NCI-H2196 treated with DMSO at 0.1 percent for 48 hours (cell line): ENCODE results near the gene CBY3.
"Not testable (repeated sequence)": the region's sequence is repeated elsewhere in the genome, so short reads cannot be mapped to it uniquely, and the experiment has no call there.

ENCODE experiments used
- DNase-seq: peaks from one replicate; lab custom pipeline; 2025; ENCODE audit not compliant: unreplicated experiment; lab: John Stamatoyannopoulos, UW

Gene CBY3

DNA sequence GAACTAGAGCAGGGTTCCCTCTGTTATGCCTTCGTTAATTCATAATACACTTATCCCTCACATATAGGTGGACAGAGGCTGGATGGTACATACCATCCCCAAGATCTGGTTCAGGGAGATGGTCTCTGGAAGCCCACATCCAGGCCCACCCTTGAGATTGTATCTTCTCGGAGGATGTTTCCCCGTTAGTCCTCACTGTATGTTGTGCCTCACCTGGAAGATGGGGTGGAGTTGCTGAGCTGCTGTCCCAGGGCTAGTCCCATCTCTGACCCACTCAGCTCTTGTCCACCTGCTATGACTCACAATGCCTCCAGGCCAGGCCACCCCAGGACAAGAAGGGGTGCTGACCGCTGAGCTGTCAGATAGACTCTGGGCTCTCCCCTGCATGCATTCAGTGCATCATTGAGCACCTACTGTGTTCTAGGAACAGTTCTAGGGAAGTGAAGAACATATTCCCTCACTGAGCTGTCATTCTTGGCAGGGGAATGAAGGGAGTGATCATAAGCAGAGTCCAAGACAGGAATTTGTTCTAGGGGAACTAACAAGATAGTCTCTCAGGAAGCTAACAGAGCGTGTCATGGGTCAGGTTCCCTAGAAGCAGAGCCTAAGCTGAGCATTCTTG lies at the start of gene CBY3:
TSS of gene CBY3 (minus strand) at position 255 of the 622 bp plus-strand sequence. CDS start at position 139, 116 bp downstream.
- DNase-seq, result no peak

DNA sequence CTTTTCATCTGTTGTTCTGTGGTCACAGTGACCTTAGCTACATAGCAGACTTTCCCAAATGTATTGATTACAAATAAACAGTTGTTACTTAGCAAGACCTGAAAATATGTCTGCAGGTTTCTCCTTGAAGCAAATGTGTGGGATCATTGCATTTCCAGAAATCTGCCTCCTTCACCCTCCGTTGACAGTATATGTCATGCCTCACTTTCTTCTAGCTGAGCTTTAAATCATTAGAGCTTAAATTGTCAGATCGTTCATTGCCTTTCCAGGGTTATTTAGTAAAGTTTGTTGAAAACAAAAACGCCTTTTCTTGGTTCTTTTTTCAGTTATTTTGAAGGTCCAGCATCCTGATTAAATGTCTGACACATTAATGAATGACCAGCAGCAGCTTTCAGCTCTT lies 49.5 kb upstream of the CBY3 start:
- no peak for DNase-seq

DNA sequence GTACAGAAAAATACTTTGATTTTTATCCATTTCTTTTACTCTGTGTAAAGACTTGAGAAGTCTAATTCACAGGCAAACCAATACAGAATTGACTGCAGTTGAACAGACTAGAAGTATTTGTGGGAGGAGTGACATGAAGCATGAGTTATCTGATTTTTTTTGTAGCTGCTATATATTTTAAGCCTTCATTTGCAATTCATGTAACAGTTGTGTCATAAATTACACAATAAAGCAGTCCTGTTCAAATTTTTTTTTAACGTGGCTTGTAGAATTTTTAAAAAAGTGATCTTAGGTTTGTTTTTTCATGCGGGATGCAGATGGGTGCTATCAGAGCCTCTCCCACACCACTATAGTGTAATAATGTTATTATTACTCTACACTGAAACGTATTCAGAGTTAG lies 48.9 kb upstream of the CBY3 start:
- no peak for DNase-seq

DNA sequence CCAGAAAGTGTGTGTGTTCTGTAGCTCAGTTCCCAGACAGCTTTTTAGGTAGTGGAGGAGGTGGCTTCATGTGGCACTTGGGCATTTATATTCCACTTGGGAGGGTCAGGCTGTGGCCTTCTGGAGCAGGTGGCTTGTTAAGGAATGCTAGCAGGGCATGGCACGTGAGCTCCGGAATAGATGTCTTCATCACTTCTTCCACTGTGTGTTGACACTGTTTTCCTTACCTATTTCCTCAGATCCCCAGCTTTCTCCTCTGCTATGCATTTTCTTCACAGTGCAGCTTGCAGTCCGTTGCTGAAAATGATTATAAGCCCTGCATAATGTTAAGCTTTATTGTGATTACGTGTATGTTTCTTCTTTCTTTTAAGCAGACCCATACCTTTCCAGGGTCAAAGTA lies 48.5 kb upstream of the CBY3 start:
- no peak for DNase-seq

DNA sequence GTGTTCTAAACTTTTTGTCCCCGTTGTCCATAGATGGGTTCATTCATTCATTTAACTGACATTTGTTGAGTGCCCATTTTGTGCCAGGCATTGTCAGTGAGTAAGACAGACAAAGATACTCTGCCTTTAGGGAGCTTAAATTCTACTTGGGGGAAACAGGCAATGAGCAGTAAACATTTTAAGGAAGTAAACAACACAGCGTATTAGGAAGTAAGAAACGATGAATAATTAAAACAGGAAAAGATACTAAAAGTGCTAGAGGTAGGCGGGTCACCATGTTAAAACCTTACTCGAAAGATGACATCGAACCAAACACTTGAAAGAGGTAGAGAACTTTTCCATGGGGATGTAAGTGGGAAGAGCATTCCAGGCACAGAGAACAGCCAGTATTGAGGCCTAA lies 46.3 kb upstream of the CBY3 start:
- DNase-seq, result no peak

DNA sequence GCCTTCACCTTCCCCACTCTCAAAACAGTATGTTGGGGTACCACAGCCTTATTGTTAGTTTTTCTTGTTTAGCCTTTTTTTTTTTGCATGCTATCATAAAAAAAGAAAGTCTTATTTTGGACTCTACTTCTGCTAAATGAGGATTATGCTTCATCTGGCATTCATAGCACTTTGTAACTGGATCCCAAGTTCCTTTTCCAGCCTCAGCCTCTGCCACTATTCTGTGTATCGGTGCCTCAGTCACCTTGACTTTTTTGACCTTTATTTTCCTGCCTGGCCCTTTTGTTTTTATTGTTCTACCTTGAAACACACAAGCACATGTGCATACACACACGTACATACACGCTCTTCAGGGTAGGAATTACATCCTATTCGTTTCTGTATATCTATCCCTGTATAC lies 43.3 kb upstream of the CBY3 start:
- DNase-seq, result no peak

DNA sequence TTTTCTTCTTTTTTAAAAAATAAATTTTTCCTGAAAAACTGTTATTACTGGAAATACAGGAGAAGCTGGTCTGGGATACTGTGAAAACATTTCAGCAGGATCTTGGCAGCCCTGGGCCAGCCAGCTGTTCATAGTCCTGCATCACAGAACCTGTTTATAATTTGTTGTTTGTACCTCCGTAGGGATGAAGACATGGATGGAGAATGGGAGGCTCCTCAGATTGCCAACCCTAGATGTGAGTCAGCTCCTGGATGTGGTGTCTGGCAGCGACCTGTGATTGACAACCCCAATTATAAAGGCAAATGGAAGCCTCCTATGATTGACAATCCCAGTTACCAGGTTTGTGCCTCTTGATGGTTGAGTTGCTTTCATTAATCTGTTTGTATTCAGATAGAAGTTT lies 39.4 kb upstream of the CBY3 start:
- DNase-seq, result no peak

DNA sequence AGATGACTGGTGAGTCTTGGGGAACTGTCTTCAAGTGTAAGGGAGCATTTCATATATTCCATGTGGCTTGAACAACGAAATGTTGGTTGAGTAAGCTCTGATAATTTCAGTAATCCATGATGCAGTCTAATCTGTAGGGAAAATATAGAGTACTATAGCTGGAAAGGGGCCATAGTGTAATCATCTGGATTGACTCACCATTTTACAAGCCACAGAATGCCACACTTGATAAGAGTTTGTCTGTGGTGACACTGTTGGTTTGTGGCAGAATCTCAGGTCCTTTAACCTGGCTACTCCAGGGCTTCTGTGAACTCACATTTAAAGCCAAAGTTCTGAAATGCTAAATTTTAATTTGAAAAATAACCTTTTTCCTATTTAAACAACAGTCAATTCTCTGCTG lies 35.5 kb upstream of the CBY3 start:
- no peak for DNase-seq

DNA sequence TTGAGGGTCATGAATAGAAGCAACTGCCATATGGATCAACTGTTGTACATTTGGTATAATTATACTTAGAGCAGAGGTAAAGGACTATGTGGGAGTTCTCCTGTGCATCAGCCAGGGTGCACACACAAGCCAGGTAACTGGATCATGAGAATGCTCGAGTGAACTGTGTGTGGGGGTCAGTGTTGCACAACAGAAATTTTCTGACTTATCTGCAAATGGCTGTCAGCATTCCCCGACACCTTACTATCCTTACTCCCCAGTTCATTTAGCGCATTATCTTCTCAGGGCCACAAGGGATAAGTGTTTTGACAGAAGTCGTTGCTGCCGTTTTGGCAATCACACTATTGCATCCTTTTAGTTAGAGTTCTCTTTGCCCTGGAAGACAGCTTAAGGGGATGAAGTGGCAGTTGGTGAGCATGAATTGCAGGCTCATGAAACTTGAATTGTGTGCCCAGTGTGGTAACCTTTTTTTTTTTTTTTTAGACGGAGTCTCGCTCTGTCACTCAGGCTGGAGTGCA lies 19.6 kb upstream of the CBY3 start:
- DNase-seq, result no peak

DNA sequence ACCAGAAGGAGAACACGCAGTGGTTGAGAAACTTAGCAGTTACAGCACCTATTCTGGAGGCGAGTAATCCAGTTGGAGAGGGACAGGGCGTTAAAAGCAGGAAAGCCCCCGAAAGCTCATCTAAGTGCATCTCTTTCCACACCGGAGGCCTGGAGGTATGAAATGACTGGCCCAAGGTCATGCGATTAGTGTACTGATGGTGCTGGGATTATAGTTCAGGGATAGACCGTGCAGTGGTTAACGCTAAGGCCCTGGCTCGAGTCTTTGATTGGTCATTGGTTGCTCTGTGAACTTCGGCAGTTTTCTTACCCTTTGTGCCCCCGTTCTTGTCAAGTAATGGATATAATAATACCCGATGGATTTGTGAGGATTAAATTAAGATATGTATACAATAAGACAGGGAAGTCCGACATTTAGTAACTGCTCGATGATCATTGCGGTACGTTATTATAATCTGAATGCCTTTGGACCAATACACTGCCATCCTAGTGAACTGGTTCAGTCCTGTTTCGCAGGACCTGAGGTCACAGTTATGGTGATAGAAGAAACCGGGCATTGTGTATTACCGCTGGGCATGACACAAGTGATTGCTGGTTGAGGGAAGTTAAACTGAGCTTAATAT lies 18.9 kb upstream of the CBY3 start:
- DNase-seq, result no peak

DNA sequence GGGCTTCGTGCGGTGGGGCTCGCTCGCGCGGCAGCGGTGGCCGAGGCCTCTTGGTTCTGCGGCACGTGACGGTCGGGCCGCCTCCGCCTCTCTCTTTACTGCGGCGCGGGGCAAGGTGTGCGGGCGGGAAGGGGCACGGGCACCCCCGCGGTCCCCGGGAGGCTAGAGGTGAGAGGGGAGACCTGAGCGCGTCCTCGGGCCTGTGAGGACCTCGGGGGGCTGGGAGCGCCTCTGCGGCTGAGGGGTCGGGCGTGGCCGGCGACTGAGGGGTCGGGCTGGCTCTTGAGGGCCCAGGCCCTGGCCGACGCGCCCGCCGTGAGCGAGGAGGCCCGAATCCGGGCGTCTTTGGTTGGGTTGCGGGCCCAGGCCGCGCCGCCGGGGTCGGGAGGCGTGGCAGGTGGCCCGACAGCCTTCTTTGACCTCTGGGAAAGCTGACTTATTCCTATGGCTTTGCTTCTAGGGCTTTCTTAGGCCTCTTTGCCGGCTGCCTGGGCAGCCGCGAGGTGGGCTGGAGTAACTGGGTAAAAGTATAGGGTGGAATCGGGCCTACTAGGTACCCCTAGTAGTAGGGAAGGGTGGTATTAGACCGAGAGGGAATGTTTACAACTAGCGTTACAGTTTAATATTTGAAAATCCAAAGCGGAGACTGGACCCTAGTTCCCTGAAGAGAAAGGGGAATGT lies 18.2 kb upstream of the CBY3 start, which contains the start of gene CANX:
TSS of gene CANX (plus strand) at position 33 of the 681 bp plus-strand sequence. CDS start 6,715 bp downstream, outside the sequence.
- no peak for DNase-seq

DNA sequence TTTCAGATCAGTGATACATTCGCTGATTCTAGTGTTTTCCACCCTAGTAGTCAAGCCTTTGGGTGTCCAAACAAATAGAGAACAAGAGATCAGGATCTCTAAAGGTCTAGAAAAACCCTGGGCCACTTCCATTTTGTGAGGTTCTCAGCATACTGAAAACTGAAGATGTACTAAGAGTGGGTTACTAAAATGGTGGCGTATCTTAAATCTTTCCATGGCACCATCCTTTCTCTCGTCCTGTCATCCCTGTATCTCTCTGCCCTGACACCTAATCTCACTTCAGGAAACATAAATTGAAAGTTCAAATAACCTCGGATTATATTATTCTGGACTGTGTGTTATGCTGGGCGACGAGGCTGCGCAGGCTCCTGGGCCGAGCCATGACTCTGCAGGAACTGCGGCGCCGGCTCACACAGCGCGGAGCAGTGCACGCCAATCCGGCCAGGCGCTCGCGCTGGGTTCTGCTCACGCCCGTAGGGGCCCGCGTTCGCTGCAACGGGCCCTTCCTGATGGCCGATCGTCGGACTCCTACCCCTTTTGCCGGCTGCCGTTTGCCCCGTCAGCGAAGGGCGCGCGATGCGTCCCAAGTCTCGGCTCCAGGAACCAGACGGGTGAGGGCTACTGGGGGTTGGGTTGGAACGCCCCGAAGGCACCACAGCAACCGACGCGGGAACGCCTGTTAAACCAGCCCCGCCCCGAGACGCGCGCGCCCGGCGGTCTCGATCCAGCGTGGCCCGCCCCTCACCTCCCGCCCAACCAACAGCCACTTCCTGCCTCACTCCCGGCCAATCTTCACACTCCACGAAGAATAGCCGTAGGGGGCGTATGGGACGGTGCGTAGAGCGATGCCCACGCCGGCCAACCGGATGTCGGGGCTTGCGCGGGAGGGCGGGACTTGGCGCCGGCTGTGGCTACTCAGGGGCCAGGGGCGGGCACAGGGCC lies 17.4 kb upstream of the CBY3 start:
- DNase-seq, result peak; percentile 98

DNA sequence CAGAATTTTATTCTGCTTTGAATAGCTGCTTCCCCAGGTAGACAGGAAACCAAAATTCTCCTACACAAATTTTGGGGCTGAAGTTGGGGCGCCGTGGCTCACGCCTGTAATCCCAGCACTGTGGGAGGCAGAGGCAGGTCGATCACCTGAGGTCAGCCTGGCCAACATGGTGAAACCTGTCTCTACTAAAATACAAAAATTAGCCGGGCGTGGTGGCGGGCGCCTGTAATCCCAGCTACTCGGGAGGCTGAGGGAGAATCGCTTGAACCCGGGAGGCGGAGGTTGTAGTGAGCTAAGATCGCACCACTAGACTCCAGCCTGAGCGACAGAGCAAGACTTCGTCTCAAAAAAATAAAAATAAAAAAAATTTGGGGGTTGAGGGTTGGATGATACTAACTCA lies 16.7 kb upstream of the CBY3 start:
- DNase-seq, result not testable (repeated sequence)

DNA sequence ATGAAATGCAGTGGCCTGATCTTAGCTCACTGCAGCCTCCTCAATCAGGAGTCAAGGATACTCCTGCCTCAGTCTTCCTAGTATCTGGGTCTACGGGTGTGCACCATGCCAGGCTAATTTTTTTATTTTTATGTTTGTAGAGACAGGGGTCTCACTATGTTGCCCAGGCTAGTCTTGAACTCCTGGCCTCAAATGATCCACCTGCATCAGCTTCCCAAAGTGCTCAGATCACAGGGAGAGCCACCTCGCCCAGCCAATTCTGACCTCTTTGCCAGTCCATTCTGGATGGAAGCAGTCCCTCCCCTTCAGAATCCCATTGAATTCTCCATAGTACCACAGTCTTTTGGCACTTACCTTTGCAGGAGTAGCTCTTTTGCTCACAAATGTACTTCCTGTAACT lies 16.3 kb upstream of the CBY3 start:
- no peak for DNase-seq

DNA sequence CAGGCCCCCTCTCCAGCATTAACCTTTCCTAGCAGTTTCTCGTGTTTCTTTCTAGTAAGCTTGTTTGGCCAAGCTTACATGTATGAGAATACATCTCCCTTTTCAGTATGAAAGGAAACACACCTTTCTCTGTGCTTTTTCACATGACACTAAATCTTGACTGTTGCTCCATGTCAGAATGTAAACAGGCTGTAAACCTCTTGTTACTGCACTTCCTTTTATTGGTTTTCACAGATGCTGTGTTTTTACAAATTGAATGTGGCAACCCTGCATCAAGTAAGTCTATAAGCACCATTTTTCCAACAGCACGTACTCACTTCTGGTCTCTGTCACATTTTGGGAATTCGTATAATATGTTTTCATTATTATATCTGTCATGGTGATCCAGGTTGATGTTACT lies 15.8 kb upstream of the CBY3 start:
- DNase-seq, result no peak

DNA sequence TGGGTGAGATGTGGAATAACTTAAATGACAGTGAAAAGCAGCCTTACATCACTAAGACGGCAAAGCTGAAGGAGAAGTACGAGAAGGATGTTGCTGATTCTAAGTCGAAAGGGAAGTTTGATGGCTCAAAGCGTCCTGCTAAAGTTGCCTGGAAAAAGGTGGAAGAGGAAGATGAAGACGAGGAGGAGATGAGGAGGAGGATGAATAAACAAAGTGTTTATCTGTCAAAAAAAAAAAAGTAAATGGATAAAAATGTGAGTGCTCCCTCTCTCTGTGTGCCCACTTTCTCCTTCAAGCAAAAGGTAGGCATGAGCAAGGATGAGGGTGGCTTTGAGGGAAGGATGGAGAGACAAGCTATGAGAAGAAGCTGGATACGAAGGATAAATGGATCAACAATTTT lies 13.7 kb upstream of the CBY3 start:
- DNase-seq, result no peak

DNA sequence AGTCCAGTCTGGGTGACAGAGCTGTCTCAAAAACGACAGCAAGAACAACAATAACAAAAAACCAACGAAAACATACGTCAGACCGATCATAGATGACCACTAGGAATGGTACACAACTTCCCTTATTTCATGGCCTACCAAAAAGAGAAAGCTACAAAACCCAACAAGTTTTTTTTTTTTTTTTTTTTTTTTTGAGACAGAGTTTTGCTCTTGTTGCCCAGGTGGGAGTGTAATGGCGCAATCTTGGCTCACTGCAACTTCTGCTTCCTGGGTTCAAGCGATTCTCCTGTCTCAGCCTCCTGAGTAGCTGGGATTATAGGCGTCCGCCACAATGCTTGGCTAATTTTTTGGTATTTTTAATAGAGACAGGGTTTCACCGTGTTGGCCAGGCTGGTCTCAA lies 8.4 kb upstream of the CBY3 start:
- DNase-seq, result not testable (repeated sequence)

DNA sequence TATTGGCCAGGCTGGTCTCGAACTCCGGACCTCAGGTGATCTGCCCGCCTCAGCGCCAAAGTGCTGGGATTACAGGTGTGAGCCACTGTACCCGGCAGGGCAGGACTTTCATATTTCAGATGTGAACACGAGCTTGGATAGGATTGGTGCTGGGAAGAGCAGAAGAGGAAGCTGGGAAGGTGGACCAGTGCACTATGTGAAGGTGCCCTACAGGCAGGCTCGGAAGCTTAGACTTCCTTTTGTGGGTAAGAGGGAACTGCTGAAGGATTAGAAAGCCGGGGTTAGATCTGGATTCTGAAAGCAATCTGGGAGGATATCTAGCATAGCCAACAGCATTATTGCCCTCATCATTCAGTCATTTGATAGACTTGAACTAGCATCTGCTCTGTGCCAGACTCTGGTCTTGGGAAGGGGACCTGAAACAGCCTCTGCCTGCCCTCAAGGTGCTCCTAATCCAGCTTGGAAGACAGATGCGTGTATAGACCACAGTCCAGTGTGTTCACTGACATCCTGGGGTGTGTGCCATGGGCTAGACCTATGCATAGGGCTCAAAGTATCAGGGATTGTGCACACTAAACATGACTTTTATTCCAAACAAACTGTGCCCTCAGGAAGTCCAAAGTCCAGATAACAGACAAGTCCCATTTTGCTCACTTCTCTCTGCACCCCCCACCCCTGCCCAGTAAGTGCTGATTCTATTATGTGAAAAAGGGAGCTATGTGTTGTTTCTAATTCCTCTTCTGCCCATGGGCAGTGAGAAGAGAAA lies 637 bp downstream of the CBY3 start:
- DNase-seq, result no peak

DNA sequence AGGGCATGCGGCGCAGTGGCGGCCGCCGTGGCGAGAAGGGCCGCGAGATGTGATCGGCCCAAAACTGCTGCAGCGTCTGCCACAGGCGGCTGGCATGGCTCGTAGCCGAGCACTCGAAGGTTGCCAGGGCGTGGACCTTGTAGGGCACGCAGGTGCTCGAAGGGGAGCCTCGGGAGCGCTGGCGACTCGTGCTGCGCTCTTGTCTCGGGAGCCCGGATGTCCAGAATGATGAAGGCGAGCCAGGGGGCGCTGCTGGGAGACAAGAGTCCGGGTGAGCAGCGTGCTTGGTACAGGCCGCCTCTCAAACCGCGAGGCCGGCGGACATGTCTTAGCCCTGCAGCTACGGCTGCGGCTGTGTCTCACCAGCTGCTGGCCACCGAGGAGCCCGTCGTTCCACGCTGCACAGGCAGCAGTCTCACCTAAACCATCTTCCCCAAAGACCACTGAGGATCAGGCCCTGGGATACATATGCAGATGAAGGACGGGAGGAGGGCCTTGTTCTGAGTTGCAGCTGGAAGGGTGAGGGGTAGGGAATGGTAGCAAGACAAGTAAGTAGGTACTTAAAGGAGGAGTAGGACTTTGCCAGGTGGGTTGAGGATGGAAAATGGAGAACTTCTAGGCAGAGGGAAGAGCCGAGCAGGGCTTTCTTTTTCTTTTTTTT lies 1.7 kb downstream of the CBY3 start:
- peak; percentile 88 for DNase-seq
